T-helper 1 cell treated with Interleukin-12 subunit alpha and Interleukin-12 subunit beta and Interleukin-4 antibody, amounts not matched to agents 30 ng/mL and 1 ng/mL, for 36 hours (primary cell): Measurements from ENCODE around the gene LRP3. TPM values are rescaled to one million over a fixed set of nuclear protein-coding genes. Genes with fewer than 3 reads are reported as not detected.
"Not testable (repeated sequence)": the region's sequence is repeated elsewhere in the genome, so short reads cannot be mapped to it uniquely, and the experiment has no call there.

Source experiments
- intact Hi-C: fragments of 100-400 bp; cut with micrococcal nuclease; formaldehyde crosslinking; loops from one replicate; pipeline ENCODE4 v1.15.1; 2024
- total RNA-seq: library from RNA; stranded (reverse); gene quantifications from 2 replicates; pipeline ENCODE4 v1.2.3, GENCODE V29; 2022

Gene LRP3
- total RNA-seq, 1 donor from 2014 or later: 0.05 TPM

DNA sequence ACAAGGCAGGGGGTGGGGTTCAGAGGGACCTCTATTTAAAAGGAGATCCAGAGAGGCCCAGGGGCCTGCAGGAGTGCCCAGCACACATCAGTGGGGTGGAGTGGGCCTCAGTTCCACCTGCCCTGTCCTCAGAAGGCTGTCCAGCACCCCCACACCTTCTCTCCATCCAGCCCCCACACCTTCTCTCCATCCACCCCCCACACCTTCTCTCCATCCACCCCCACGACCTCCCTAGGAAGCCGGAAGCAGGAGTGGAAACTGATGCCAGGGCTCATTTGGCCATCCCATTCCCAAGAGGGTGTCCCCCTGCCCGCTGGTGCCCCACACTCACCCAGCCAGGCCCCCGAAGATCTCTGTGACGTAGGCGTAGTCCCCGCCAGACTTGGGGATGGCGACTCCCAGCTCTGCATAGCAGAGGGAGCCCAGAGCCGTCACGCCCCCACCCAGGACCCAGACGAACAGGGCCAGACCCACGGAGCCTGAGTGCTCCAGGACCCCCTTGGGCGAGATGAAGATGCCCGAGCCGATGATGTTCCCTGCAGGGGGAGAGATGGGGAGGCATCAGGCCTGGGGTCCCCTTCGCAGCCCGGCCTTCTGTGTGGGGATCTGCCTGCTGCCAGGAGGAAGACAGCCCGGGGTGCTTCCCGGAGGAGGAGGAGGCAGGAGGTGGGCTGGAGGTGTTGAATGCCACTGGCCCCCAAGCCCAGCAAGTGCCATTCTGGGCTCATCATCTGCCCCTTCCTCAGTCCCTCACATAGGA, 21.5 kb downstream of the LRP3 start:
- intact Hi-C loops: no loop called here

DNA sequence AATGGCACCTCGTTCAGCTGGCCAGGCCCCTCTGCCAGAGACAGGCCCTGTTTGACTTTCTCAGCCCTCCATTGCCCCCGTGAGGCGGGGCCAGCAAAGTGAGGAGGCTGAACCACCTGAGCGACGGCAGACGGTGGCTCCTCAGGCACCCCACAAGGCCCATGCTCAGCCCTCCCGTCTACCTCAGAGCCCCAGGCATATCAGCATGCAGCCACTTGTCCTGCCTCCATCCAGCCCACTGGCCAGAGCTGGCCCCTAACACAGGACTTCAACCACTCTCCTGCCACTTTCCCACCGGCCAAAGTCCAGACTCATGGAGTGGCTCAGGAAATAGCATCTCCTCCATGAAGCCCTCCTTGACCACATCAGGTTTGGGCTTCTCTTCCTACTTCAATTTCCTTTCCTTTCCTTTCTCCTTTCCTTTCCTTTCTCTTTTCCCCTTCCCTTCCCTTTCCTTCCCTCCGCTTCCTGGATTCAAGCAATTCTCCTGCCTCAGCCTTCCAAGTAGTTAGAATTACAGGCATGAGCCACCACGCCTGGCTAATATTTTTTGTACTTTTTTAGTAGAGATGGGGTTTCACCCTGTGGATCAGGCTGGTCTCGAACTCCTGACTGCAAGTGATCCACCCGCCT, 22.2 kb downstream of the LRP3 start:
- intact Hi-C loops: no loop called here

DNA sequence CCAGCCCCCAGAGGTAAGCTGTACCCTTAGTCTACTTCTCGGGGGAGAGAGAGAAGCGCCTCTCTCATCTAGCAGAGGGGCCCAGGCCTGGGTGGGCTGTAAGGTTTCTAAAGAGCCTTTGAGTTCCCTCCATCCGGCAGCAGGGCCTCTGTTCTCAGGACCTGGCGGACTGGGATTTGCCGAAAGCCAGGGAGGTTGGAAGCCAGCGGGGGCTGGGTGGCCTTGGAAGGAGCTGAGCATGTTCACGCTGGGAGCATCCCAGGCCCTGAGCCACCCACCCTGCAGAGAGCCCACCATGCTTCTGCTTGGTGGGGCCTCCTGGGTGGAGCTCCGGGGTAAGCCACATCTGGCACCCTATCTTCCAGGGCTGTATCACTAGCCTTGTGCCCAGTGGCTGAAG, 23.8 kb downstream of the LRP3 start:
- intact Hi-C loops: no loop called here

- intact Hi-C loops: no loop called here
Observed at GRCh38 chr19:33219261-33219815, 25.2 kb downstream of the LRP3 start.

GRCh38 chr19:33220115-33220514, 26.0 kb downstream of the LRP3 start:
- intact Hi-C loops: no loop called here

DNA sequence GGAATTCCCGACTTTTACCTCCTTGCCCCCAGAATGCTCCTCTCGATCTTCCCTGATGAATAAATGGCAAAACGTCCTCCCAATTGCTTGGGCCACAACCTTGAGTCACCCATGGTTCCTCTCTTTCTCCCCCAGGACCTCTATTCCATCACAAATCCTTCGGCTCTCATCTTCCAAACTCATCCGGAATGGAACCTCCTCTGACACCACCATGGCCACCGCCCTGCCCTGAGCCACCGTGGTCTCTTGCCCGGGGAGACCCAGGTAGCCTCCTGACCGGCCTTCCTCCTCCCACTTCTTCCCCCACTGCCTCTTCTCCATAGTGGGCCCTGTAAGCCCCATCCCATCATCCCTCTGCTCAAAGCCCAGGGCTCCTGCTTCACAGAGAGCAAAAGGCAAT, 26.6 kb downstream of the LRP3 start:
- intact Hi-C loops: no loop called here

GRCh38 chr19:33221638-33222037, 27.5 kb downstream of the LRP3 start:
- intact Hi-C loops: no loop called here

DNA sequence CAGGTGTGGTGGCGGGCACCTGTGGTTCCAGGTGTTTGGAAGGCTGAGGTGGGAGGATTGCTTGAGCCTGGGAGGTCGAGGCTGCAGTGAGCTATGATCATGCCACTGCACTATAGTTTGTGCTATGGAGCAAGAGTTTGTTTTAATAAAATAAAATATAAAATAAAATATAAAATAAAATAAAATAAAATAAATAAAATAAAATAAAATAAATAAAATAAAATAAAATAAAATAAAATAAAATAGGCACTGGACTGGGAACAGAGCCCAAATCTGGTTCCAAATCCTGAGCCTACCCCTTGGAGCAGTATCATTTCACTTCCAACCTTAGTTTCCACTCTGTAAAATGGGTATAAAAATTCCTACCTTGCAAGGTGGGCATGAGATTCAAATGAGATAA, 28.1 kb downstream of the LRP3 start:
- intact Hi-C loops: not testable (repeated sequence)

- intact Hi-C loops: no loop called here
Observed at GRCh38 chr19:33224694-33225457, 30.7 kb downstream of the LRP3 start.

DNA sequence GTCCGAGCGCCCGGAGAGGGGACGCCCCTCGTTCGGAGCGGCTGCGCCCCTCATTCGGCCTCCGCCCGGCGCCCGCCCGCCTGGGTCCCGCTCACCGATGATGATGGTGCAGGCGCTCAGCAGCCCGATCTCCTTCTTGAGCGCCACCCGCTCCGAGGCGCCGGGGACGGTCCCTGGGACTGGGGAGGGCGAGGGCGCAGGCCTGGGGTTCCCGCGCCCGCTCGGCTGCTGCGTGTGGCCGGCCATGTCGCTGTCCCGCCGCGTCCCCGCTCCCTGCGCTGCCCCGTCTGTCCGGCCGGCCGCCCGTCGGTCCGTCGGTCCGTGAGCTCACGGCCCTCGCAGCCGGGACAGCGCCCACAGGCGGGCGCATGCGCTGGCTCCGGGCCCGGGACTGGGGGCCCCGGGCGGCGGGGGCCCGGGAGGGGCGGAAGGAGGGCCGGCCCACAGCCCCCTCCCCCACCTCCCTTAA, 31.4 kb downstream of the LRP3 start, which contains the start of gene SLC7A10:
Gene SLC7A10 (minus strand): TSS at position 393 of the 469 bp plus-strand sequence. CDS start 147 bp downstream, at position 246.
- intact Hi-C loops: no loop called here

DNA sequence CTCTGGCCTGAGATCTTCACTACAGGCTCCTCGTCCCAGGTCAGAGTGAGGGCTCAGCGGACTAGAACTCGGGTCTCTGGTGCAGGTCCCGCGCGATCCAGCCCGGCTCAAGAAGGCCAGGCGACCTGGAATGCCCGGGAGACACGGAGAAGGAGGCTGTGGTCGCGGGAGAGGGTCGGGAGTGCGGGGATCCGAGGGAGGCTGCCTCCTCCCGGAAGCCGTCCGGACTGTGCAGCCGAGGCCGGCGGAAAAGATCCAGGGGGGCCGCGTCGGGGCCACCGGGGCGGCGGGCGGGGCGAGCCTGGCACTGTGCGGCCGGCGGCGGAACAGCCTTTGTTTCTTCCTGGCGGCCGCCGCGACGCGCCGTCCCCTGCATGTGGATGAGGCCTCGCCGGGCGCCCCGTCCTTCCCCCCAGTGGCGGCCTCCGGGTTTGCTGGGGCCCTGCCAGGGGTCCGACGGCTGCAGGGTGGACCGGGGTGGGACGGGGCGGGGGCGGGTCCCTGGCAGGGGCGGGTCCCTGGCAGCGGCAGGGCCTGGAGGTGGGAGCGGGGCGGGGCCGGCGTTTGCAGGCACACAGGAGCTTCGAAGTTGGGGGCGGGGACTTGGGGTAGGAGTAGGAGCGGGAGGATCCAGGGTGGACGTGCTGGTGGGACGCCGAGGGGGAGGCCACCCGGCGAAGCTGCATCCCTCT, 32.6 kb downstream of the LRP3 start:
- intact Hi-C loops: no loop called here

GRCh38 chr19:33227242-33227650, 33.1 kb downstream of the LRP3 start:
- intact Hi-C loops: no loop called here

DNA sequence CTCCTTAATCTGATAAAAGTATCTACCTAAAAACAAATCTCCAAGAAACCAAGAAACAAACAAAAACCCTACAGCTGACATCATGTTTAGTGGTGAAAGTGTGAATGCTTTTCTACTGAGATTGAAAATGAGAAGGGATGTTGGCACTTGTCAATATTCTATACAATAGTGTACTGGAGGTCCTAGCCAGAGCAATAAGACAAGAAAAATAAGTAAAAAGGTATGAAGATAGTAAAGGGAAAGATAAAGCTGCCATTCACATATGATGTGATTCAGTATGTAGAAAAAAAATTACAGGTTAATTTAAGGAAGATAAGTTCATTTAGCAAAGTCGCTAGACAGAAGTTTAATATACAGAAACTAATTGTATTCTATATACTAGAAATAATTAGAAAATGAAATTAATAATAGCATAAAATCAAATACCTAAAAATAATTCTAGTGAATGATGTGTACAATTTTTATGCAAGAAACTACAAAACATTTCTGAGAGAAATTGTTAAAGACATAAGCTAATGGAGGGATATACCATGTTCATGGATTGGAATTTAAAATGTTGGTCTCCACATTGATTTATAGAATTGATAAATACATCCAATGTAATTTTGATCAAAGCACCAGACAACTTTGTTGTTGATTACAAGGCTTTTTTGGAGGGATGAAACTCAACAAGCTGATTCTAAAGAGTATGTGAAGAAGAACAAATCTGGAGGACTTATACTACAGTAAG, 33.9 kb downstream of the LRP3 start:
- intact Hi-C loops: no loop called here

DNA sequence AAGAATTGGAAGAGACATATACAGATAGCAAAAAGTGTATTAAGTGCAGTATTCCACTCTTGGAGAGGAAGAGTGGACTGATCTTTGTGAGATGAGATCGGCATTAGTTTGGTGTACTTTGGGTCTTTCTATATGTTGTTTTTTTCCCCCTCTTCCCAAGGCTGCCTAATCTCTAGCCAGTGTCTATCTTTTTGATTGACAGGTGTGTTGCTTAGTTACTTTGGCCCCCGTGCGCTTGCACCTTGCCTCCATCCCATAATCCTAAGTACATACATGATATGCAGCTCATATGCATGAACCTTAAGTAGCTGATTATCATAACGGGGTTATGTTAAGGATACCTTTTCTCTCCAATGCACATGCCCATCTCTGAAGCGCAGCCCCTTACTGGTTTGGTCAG, 35.8 kb downstream of the LRP3 start:
- intact Hi-C loops: no loop called here

- intact Hi-C loops: no loop called here
Observed at GRCh38 chr19:33231511-33231910, 37.4 kb downstream of the LRP3 start.

GRCh38 chr19:33232656-33233055, 38.5 kb downstream of the LRP3 start:
- intact Hi-C loops: no loop called here

DNA sequence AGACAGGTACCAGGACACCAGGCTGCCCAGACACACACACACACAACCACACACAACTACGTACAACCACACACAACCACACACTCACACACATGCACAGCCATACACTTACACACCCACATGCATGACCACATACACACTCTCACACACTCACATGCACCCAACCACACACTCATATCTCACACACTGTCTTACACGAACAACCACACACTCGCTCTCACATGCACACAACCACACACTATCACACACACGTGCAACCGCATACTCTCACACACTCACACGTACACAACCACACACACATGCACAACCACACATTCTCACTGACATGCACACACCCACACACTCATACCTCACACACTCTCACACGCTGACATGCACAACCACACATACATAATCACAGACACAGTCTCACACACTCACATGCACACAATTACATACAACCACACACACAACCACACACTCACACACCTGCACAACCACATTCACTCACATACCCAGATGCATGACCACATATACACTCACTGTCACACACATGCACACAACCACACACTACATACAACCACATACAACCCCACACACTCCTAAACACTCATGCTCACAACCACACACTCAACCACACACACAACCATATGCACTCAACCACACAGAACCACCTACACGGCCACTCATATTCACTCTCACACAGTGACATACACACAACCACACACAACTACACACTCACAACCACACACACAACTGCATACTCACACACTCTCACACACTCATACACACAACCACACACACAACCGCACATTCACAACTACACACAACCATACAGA, 39.1 kb downstream of the LRP3 start:
- intact Hi-C loops: no loop called here

GRCh38 chr19:33234092-33234491, 40.0 kb downstream of the LRP3 start:
- intact Hi-C loops: loop anchor here (2.0 kb wide), 1 partner anchor 77 kb away; no protein-coding TSS in a partner anchor

DNA sequence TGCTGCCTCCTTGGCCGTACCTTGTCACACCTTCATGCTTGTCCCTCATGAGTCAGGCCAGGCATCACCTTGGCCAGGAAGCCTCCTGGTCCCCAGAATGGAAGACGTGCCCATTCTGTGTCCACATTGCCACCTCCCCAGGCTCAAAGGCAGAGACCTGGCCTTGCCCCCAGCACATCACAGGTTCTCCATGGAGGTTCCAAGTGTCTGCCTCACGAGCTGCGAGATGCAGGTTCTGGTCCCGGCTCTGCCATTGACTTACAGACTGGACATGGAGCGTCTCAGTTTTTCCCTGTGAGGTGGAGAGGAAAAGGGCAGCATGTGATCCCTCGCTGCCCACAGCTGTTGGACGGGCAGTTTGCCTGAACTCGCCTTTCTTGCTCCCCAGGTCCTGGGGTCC, 40.6 kb downstream of the LRP3 start:
- intact Hi-C loops: loop anchor here (1.0 to 2.0 kb wide), 5 partner anchors 68 to 537 kb away; partner anchors contain the start of gene CEBPA
